Measurements from ENCODE around the gene KRTAP5-4.

DNA sequence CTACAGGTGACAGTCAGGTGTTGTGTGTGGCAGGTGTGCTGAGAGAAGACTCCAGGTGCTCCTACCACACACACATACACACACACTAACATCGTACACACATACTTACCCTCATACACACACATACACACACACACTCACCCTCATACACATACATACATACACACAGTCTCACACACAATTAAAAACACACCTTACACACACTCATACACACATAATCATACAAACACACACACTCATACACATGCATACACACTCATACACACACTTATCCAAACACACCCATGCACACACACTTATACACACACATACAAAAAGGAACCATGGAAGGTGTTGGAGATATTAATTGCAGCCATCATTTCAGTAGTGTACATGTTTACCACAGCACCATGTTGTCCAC, 18.3 kb downstream of the KRTAP5-4 start:
- no peak for TF ChIP-seq EZH2phosphoT487 (IDR thresholded peaks at IDR 0.05; ENCODE audit: insufficient read depth, low read depth)
- no peak for TF ChIP-seq EZH2 (IDR thresholded peaks at IDR 0.05; ENCODE audit: insufficient read depth, poor library complexity, severe bottlenecking)

All from GM23248 (cell line).